ENCODE results near the gene USP36. TPM values are rescaled to one million over a fixed set of nuclear protein-coding genes. Genes with fewer than 3 reads are reported as not detected.
"Not testable (repeated sequence)": the region's sequence is repeated elsewhere in the genome, so short reads cannot be mapped to it uniquely, and the experiment has no call there.

Gene USP36
- total and polyA plus RNA-seq, 12 donors: 13.9 to 69.1 (median 45.5) TPM

GRCh38 chr17:78868391-78868790 lies 27.8 kb upstream of the USP36 start:
- peaks cover 0 to 37% of the 10 kb centered on the region in 2 donors for H3K36me3 ChIP-seq (replicated peaks in 1 of 2)
- H3K27me3 ChIP-seq: no peaks in the 10 kb centered on the region
- no peak for DNase-seq
- H3K9me3 ChIP-seq (replicated peaks in 1 of 3): no peaks in the 10 kb centered on the region
- H3K4me3 ChIP-seq: no peak overlapping the region
- TF ChIP-seq CTCF (IDR thresholded peaks at IDR 0.05) (no peak), POLR2A (IDR thresholded peaks at IDR 0.05) (no peak)
- intact Hi-C loops (cut with DNase I): loop anchor here in 1 of 2 donors (5.0 kb wide), 1 partner anchor 104 kb away; no protein-coding TSS in a partner anchor
- H3K27ac ChIP-seq: no peak overlapping the region
- peaks cover 5 to 11% of the 10 kb centered on the region in 2 donors for H3K4me1 ChIP-seq (replicated peaks in 1 of 2)
- WGBS, 4 donors: 74 to 89% (median 84%) methylated on average over 7 of the region's 7 CpGs

DNA sequence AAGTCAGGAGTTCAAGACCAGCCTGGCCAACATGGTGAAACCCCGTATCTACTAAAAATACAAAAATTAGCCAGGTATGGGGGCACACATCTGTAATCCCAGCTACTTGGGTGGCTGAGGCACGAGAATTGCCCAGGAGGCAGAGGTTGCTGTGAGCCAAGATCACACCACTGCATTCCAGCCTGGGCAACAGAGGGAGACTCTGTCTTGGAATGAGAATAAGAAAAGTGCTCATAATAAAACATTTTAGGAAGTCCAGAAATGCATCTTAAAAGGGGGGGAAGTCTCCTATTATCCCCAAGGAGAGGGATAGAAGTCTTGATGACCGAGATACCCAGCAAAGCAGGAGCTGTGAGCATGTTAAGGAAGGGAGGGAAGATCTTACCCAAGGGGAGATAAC lies 26.4 kb upstream of the USP36 start:
- intact Hi-C loops (cut with DNase I): loop anchor here in 1 of 2 donors (5.0 kb wide), 1 partner anchor 105 kb away; no protein-coding TSS in a partner anchor

DNA sequence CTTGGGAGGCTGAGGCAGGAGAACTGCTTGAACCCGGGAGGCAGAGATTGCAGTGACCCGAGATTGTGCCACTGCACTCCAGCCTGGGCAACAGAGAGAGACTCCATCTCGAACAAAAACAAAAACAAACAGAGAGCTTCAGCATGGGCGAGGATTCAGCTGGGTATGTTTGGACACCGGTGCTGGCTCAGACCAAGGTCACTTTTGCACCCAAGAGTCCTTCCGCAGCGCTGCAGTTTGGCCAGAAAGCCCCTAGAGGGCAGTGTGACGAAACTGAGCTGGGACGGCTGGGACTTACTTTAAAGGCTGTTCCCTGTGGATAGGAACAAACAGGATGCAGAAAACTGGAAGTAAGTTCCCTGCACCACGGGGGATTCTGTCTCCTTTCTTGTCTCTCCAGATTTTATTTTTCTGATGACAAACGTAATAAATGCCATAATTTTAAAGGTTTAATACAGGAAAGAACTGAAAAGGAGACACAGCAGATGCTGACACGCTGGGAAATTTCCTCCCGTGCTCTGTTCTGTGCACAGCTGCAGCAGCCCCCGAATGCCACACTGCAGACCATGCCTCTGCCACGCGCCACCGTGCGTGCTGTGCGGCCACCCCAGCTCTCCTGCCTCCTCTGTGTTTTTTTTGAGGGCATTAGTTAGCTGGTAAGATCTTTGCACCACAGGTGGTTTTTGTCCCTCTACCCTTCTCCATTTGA lies 25.2 kb upstream of the USP36 start:
- 15 to 21% (median 19%) methylated on average over 18 to 19 of the region's 19 CpGs for WGBS, 4 donors
- intact Hi-C loops (cut with DNase I): loop anchor here (2.0 to 5.0 kb wide), 2 partner anchors 105 to 106 kb away; no protein-coding TSS in a partner anchor
- Histone ChIP-seq H3K27me3 (no peaks in the 10 kb centered on the region), H3K9me3 (replicated peaks in 1 of 3) (no peaks in the 10 kb centered on the region), H3K27ac (peak overlapping the region in 2 of 5 donors; percentile 13 to 61), H3K36me3 (replicated peaks in 1 of 2) (peaks cover 0 to 25% of the 10 kb centered on the region in 2 donors), H3K4me3 (no peak overlapping the region), H3K4me1 (replicated peaks in 1 of 2) (peaks cover 4 to 9% of the 10 kb centered on the region in 2 donors)
- peak; percentile 91 to 94 (median 93) for TF ChIP-seq CTCF (IDR thresholded peaks at IDR 0.05)
- no peak for TF ChIP-seq POLR2A (IDR thresholded peaks at IDR 0.05)
- DNase-seq: peak; percentile 88 to 96 (median 92)

More for the DNA sequence above, 26.4 kb upstream of the USP36 start:
- not testable (repeated sequence) for DNase-seq; H3K4me3 ChIP-seq; H3K9me3 ChIP-seq (replicated peaks in 1 of 3); H3K27me3 ChIP-seq; H3K4me1 ChIP-seq (replicated peaks in 1 of 2)
- H3K27ac ChIP-seq: peak overlapping the region in 1 of 5 donors; percentile 39
- H3K36me3 ChIP-seq (replicated peaks in 1 of 2): peaks cover 0 to 28% of the 10 kb centered on the region in 2 donors
- 78 to 95% (median 91%) methylated on average over 3 of the region's 3 CpGs for WGBS, 4 donors

DNA sequence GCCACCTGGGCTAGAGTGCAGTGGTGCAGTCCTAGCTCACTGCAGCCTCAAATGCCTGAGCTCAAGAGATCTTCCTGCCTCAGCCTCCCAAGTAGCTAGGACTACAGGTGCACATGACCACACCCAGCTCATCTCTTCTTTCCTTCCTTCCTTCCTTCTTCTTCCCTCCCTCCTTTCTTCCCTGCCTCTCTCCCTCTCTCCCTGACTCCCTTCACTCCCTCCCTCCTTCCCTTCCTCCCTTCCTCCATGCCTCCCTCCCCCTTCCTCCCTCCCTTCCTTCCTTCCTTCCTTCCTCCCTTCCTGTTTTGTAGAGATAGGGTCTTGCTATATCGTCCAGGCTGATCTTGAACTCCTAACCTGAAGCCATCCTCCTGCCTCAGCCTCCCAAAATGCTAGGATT lies 23.5 kb upstream of the USP36 start:
- WGBS, 4 donors: 35 to 84% (median 62%) methylated on average over 1 of the region's 1 CpG
- Histone ChIP-seq H3K27ac (no peak overlapping the region), H3K9me3 (replicated peaks in 1 of 3) (no peaks in the 10 kb centered on the region), H3K36me3 (replicated peaks in 1 of 2) (peaks cover 0 to 10% of the 10 kb centered on the region in 2 donors), H3K27me3 (no peaks in the 10 kb centered on the region), H3K4me1 (replicated peaks in 1 of 2) (peaks cover 4 to 9% of the 10 kb centered on the region in 2 donors), H3K4me3 (no peak overlapping the region)
- intact Hi-C loops (cut with DNase I): loop anchor here in 1 of 2 donors (2.0 kb wide), 1 partner anchor 107 kb away; no protein-coding TSS in a partner anchor
- DNase-seq: no peak
- TF ChIP-seq POLR2A (IDR thresholded peaks at IDR 0.05) (no peak), CTCF (IDR thresholded peaks at IDR 0.05) (no peak)

Measured in adrenal gland (tissue), 12 donors.